K562 (cell line): ENCODE data around the gene TMTC3. TPM values are rescaled to one million over a fixed set of nuclear protein-coding genes. Genes with fewer than 3 reads are reported as not detected.

Experiments
- ATAC-seq: fragments of 200-7000 bp; cut with Tn5 transposase; 3 replicates; pipeline ENCODE4 v1.9.1; 2020; ENCODE audit warnings: moderate library complexity
- BruUV-seq: library from RNA; stranded (reverse); fragments of 400-500 nt; replicated peaks from 2 replicates; lab custom pipeline; 2021; lab: Mats Ljungman, UMichigan
- CTCF ChIA-PET: fragments of 300-600 bp; formaldehyde crosslinking; extraction: SDS; loops from one replicate; lab custom pipeline; 2021; ENCODE audit warnings: low intra/inter-chr PET ratio; lab: Yijun Ruan, JAX
- POLR2A ChIA-PET: fragments of 300-600, 350-650 bp; sonication (Branson Sonifier 250); formaldehyde crosslinking; extraction: SDS; loops from one replicate; lab custom pipeline; 2021; ENCODE audit warnings: antibody characterized with exemption, inconsistent platforms; lab: Yijun Ruan, JAX
- DNase-seq, 4 experiments: peaks; one replicate each; pipeline versions ENCODE4 v3.0.0 to v3.0.0-alpha.2; 2011 to 2018; ENCODE audit warnings: low spot score in 3 of 4, mixed read lengths in 3 of 4; ENCODE audit errors: extremely low read depth in 1 of 4
- FAIRE-seq: peaks from 2 replicates; lab custom pipeline; 2011; peaks lifted over from hg19 to GRCh38; lab: Jason Lieb, UNC
- H2AFZ ChIP-seq: 2 replicates; pipeline ENCODE4 v1.6.0; 2011; ENCODE audit warnings: low read depth, low read length, control low read depth, inconsistent platforms
- H3K27ac ChIP-seq: fragments of 200-600 bp; 3 replicates; pipeline ENCODE4 v1.8.0; 2011; ENCODE audit warnings: low read depth, mild to moderate bottlenecking, control low read depth, inconsistent platforms, low read length, moderate library complexity, mixed read lengths; ENCODE audit errors: extremely low read depth
- H3K27me3 ChIP-seq, 2 experiments: fragments of 300-600 bp in 1 of 2; 2 replicates in 1 of 2; 3 replicates in 1 of 2; pipeline versions ENCODE4 v1.6.0 to v1.8.0; 2011; ENCODE audit warnings: inconsistent platforms in 2 of 2, low read length in 2 of 2, mild to moderate bottlenecking in 1 of 2, mixed read lengths in 1 of 2, moderate library complexity in 1 of 2; ENCODE audit not compliant: control insufficient read depth in 2 of 2, insufficient read depth in 2 of 2
- H3K36me3 ChIP-seq: fragments of 300-600 bp; 3 replicates; pipeline ENCODE4 v1.8.0; 2011; ENCODE audit warnings: mild to moderate bottlenecking, low read length, inconsistent platforms; ENCODE audit not compliant: control insufficient read depth, insufficient read depth
- H3K4me1 ChIP-seq, 2 experiments: fragments of 200-600 bp in 1 of 2; replicated peaks in 1 of 2; 2 replicates in 1 of 2; 3 replicates in 1 of 2; pipeline versions ENCODE4 v1.5.1 to v1.8.0; 2011; ENCODE audit warnings: inconsistent platforms in 2 of 2, low read length in 2 of 2, mild to moderate bottlenecking in 1 of 2, mixed read lengths in 1 of 2, moderate library complexity in 1 of 2; ENCODE audit not compliant: control insufficient read depth in 2 of 2, insufficient read depth in 2 of 2
- H3K4me2 ChIP-seq: 2 replicates; pipeline ENCODE4 v1.6.1; 2011; ENCODE audit warnings: low read length, control low read depth, inconsistent platforms, mixed read lengths; ENCODE audit not compliant: insufficient read depth
- H3K4me3 ChIP-seq: fragments of 200-600 bp; sonication (generic), shearing (Covaris generic); 2 replicates; pipeline ENCODE4 v1.5.1; 2016; ENCODE audit warnings: control low read depth, inconsistent platforms
- H3K79me2 ChIP-seq: fragments of 200-600 bp; 3 replicates; pipeline ENCODE4 v1.8.0; 2011; ENCODE audit warnings: low read length, inconsistent platforms; ENCODE audit not compliant: control insufficient read depth, insufficient read depth
- H3K9ac ChIP-seq, 2 experiments: 2 replicates each; pipeline versions ENCODE4 v1.6.0 to v1.6.1; 2011; ENCODE audit warnings: low read depth in 2 of 2, low read length in 2 of 2, control low read depth in 1 of 2, inconsistent platforms in 1 of 2, mild to moderate bottlenecking in 1 of 2, mixed read lengths in 1 of 2; ENCODE audit not compliant: insufficient read depth in 1 of 2
- H3K9me1 ChIP-seq: one replicate; pipeline ENCODE4 v1.6.0; 2011; ENCODE audit warnings: inconsistent platforms, mild to moderate bottlenecking, low read length, moderate library complexity; ENCODE audit not compliant: control insufficient read depth, insufficient read depth
- H3K9me3 ChIP-seq: replicated peaks from 2 replicates; pipeline ENCODE4 v1.5.1; 2011; ENCODE audit warnings: low read depth, low read length, inconsistent platforms; ENCODE audit not compliant: control insufficient read depth, insufficient read depth
- H4K20me1 ChIP-seq: replicated peaks from 2 replicates; pipeline ENCODE4 v1.6.1; 2011; ENCODE audit warnings: low read length, inconsistent platforms, mixed read lengths; ENCODE audit not compliant: control insufficient read depth, insufficient read depth
- ATF3 ChIP-seq, 2 experiments: fragments of 450-650 bp in 1 of 2; sonication (generic) in 1 of 2; formaldehyde crosslinking in 1 of 2; IDR thresholded peaks in 1 of 2; conservative IDR thresholded peaks in 1 of 2; 2 replicates each; pipeline versions ENCODE4 v1.6.1 to v1.8.1; 2016 to 2023; ENCODE audit warnings: mild to moderate bottlenecking in 2 of 2, moderate library complexity in 2 of 2, inconsistent platforms in 1 of 2, missing genetic modification reagents in 1 of 2
- FOSL1 ChIP-seq: fragments of 200-800 bp; sonication (Bioruptor generic); conservative IDR thresholded peaks from 2 replicates; pipeline ENCODE4 v1.6.1; 2016; ENCODE audit warnings: missing genetic modification characterization, missing compliant biosample characterization
- MCM3 ChIP-seq: fragments of 450-650 bp; IDR thresholded peaks from 2 replicates; pipeline ENCODE4 v1.6.1; 2016
- MCM5 ChIP-seq: fragments of 450-650 bp; IDR thresholded peaks from 2 replicates; pipeline ENCODE4 v1.6.1; 2016; ENCODE audit warnings: low read depth
- MLX ChIP-seq, 2 experiments: fragments of 450-650 bp in 1 of 2; sonication (generic) in 1 of 2; formaldehyde crosslinking; conservative IDR thresholded peaks; 2 replicates each; pipeline versions ENCODE4 v1.4.0 to v1.8.1; 2020 to 2022; ENCODE audit warnings: mild to moderate bottlenecking in 1 of 2, missing genetic modification reagents in 1 of 2
- WGBS: fragments of 100-300 bp; shearing (Covaris generic); methylation state at CpG from one replicate; pipeline ENCODE4 v1.1.6; 2016; ENCODE audit warnings: low coverage, mixed read lengths; ENCODE audit not compliant: insufficient coverage; ENCODE audit errors: missing lambda C conversion rate; 5-methylcytosine and 5-hydroxymethylcytosine counted together
- in situ Hi-C: fragments of 300-500 bp; cut with MboI; formaldehyde crosslinking; loops from 4 replicates; pipeline ENCODE4 v1.15.0; 2018; ENCODE audit warnings: inconsistent platforms, mixed read lengths
- intact Hi-C: fragments of 100-400 bp; cut with micrococcal nuclease; formaldehyde crosslinking; loops from 2 replicates; pipeline ENCODE4 v1.14.2; 2022
- polyA plus RNA-seq, 8 experiments: library from polyadenylated mRNA; depleted of rRNA in 4 of 8; stranded (reverse) in 5 of 8; unstranded in 3 of 8; fragments of >200 nt; fragmentation: Nextera tagmentation in 2 of 8; fragmentation: Illumina TruSeq in 1 of 8; extraction: Ambion mirVana in 2 of 8; extraction: Trizol in 1 of 8; gene quantifications; 2 replicates each; pipeline versions ENCODE4 v1.2.1 to v1.2.3, GENCODE V29; 2011 to 2014; ENCODE audit warnings: inconsistent platforms in 1 of 8, missing spikeins in 1 of 8
- total RNA-seq, 7 experiments: library from RNA; depleted of rRNA in 6 of 7; stranded (reverse); fragments of >200 nt in 6 of 7; fragmentation: Illumina TruSeq in 2 of 7; extraction: Trizol in 2 of 7; gene quantifications; 2 replicates each; pipeline versions ENCODE4 v1.2.1 to v1.2.3, GENCODE V29; 2011 to 2021; ENCODE audit warnings: low replicate concordance in 1 of 7

The TMTC3 gene
- total and polyA plus RNA-seq, 9 of the 15 experiments (the other 6 are each of a cell fraction or from before 2014, with no cell fraction given), result 1.9 to 9.8 (median 4.7) TPM

- TF ChIP-seq MCM5, result no peak
- no peak for TF ChIP-seq MLX (CRISPR knock-in tag; conservative IDR thresholded peaks at IDR 0.05)
Observed at GRCh38 chr12:88238406-88238805, 96.3 kb downstream of the TMTC3 start (continued).

GRCh38 chr12:88241862-88242570 lies 99.9 kb downstream of the TMTC3 start:
- ChIA-PET CTCF (no interaction called here), POLR2A (no interaction called here)
- no peak for ATAC-seq
- WGBS, result 10% methylated on average over 2 of the region's 4 CpGs
- Histone ChIP-seq H3K79me2 (no peaks in the 10 kb centered on the region), H3K4me2 (no peak overlapping the region), H3K4me3 (no peak overlapping the region), H4K20me1 (no peaks in the 10 kb centered on the region), H3K9ac (no peak overlapping the region), H3K27ac (no peak overlapping the region), H3K9me3 (no peaks in the 10 kb centered on the region), H2AFZ (no peak overlapping the region), H3K4me1 (no peaks in the 10 kb centered on the region), H3K27me3 (no peaks in the 10 kb centered on the region), H3K9me1 (no peaks in the 10 kb centered on the region), H3K36me3 (no peaks in the 10 kb centered on the region)
- peak in 1 of 4 experiments; percentile 9 for DNase-seq
- intact Hi-C loops, result no loop called here
- in situ Hi-C loops, result no loop called here
- peak; percentile 45; the same call in 1 of the 2 replicates for TF ChIP-seq FOSL1 (tag)
- TF ChIP-seq ATF3 (IDR thresholded peaks at IDR 0.05), result peak; percentile 19; the same call in 1 of the 2 replicates
- TF ChIP-seq ATF3 (CRISPR knock-in tag; conservative IDR thresholded peaks at IDR 0.05), result no peak
- TF ChIP-seq MCM3, result no peak
- FAIRE-seq, result no peak
- no TSS peak for BruUV-seq
